Subcutaneous adipose tissue (tissue), 4 donors: ENCODE measurements around the gene ZRANB3. TPM values are rescaled to one million over a fixed set of nuclear protein-coding genes. Genes with fewer than 3 reads are reported as not detected.

Experiments used
- total RNA-seq, 4 donors: library from RNA; depleted of rRNA; stranded (reverse); fragments of >200 nt; gene quantifications; one replicate each; pipeline ENCODE4 v1.1.0, GENCODE V29; 2016
- TF ChIP-seq, protein P1 (sequence below): fragments of 450-650 bp; IDR thresholded peaks from one replicate; pipeline ENCODE4 v1.5.1; 2016; ENCODE audit warnings: low read depth, mild to moderate bottlenecking, control low read depth, antibody characterized with exemption, moderate library complexity

The ZRANB3 gene
- total RNA-seq, 4 donors from 2014 or later: 2.2 to 7.0 (median 2.6) TPM

DNA sequence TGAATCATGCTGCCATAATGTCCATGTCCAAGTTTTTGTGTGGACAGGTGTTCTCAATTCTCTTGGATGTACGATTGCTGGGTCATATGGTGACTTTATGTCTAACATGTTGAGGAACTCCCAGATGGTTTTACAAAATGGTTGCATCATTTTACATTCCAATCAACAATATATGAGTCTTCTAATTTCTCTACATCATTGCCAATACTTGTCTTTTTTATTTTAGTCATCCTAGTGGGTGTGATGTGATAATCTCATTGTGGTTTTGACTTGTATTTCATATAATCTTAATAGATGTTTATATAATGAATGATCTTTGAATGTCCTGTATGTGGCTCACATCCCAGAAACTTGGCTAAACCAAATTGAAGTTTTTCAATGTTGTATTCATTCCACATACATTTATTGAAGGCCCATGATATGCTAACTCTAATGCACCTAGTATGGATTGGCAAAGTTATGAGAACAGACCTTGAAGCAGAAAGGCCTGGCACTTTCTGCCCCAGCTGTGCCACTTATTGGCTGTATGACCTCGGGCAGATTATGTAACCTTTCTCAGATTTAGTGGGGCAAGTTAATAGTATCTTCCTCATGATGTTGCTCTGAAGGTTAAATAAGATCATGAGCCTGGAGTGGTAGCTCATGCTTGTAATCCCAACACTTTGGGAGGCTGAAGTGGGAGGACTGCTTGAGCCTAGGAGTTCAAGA lies 273.5 kb downstream of the ZRANB3 start:
- TF ChIP-seq, protein P1, sequence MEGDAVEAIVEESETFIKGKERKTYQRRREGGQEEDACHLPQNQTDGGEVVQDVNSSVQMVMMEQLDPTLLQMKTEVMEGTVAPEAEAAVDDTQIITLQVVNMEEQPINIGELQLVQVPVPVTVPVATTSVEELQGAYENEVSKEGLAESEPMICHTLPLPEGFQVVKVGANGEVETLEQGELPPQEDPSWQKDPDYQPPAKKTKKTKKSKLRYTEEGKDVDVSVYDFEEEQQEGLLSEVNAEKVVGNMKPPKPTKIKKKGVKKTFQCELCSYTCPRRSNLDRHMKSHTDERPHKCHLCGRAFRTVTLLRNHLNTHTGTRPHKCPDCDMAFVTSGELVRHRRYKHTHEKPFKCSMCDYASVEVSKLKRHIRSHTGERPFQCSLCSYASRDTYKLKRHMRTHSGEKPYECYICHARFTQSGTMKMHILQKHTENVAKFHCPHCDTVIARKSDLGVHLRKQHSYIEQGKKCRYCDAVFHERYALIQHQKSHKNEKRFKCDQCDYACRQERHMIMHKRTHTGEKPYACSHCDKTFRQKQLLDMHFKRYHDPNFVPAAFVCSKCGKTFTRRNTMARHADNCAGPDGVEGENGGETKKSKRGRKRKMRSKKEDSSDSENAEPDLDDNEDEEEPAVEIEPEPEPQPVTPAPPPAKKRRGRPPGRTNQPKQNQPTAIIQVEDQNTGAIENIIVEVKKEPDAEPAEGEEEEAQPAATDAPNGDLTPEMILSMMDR: no peak

DNA sequence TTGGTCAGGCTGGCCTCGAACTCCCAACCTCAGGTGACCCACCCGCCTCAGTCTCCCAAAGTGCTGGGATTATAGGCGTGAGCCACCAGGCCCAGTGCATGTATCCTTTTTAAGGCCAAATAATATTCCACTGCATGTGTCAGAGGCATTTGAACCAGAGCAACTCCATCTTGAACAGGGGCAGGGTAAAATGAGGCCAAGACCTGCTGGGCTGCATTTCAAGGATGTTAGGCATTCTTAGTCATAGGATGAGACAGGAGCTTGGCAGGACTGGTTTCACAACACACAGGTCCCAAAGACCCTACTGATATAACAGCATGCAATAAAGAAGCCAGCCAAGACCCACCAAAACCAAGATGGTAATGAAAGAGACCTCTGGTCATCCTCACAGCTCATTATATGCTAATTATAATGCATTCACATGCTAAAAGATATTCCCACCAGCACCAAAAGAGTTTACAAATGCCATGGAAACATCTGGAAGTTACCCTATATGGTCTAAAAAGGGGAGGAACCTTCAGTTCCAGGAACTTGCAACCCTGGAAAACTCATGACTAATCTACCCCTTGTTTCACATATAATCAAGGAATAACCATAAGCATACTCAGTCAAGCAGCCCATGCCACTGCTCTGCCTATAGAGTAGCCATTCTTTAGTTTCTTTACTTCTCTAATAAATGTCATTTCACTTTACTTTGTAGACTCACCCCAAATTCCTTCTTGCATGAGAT lies 274.3 kb downstream of the ZRANB3 start:
- TF ChIP-seq, protein P1: no peak

DNA sequence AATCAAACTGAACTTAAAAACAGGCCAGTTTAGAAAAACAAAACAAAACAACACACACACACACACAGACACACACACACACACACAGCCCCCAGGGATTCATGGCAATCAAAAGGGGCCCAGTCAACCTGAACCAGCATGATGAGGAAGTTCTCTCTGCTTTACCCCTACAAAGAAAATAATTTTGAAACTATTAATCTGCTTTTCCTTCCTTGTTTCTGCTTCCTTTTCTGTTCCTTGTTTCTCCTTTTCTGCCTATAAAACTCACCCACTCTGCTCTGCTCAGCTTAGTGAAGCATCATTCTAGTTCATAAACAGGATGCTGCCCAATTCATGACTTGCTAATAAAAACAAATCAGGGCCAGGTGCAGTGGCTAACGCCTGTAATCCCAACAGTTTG lies 275.8 kb downstream of the ZRANB3 start:
- TF ChIP-seq, protein P1: no peak

DNA sequence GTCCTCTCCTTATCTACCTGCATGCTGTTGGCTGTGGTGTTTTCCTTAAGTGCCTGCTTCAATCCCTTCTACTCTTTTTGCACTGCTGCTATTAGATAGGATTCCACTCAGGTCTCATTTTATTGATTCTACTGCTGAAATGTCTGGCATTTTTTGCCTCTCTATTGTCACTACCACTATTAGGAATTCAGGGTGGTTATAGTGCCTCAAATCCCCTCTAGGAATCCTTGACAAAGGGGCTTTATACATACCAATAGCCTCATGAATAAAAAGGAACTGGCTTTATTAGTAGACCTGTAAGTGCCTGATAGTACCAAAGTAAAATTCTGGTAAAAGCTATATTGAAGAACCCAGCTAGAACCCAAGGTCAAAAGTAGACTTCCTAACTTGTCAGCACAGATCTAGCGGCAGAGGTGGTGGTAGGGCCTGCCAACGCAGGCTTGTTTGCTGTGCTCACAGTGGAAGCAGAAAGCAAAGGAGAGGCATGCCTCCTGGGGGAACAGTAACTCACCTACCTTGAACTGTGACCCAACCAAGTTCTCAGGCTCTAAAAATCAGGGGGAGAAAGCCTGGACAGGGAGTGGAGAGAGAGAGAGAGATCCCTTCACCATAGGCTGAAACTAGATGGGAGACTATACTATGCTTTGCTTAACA lies 278.1 kb downstream of the ZRANB3 start:
- TF ChIP-seq, protein P1: no peak

DNA sequence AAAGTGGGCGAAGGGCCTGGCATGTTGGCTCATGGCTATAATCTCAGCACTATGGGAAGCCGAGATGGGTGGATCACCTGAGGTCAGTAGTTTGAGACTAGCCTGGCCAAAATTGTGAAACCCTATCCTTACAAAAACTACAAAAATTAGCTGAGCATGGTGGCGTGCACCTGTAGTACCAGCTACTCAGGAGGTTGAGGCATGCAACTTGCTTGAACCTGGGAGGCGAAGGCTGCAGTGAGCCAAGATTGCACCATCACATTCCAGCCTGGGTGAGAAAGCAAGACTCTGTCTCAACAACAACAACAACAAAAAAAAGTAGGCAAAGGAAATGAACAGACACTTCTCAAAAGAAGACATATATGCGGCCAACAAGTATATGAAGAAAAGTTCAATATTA lies 282.4 kb downstream of the ZRANB3 start:
- TF ChIP-seq, protein P1: no peak

DNA sequence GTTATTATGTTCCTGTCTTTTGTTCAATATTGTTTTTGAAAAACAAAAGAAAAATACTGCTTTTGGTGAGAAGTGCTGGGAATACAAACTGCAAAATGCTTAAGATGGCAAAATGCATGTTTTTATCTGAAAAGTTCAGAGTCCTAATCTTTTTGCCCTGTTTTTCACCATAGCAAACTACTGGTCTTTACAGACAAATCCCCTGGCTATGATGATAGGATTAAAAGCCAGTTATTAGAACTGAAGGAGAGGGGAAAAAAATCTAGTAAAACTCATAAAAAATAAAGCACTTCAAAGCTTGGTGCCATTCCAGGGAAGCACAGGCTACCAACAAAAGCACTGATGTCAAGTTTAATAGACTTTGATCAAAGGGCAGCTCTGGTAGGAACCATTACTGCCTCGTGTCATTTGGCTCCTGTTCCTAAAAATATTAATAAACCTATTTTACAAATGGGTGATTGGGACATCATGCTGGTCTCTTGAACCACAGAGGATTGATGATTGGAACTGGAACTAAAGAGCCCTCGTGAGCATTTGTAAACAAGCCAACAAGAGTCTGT lies 284.2 kb downstream of the ZRANB3 start:
- TF ChIP-seq, protein P1: no peak

DNA sequence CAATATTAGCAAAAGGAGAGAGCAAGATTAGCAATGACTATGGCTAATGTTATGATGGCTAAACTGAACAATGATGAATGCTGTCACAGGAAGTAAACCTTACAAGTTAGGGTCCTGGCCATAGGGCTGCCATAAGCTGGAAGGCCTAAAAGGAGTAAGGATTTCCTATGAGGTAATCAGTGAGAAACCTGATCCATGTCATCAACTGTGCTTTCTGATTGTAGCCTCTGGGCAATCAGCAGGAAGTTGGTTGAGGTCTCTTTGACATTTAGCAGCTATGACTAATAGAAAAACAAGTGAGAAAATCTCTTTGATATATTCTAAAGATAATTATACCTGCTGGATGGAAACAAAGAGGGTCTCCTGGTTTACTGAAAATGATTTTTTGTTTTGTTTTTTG lies 285.9 kb downstream of the ZRANB3 start:
- TF ChIP-seq, protein P1: no peak
